Colonic mucosa (tissue), 4 donors: ENCODE results near the gene RNF215. TPM values are rescaled to one million over a fixed set of nuclear protein-coding genes. Genes with fewer than 3 reads are reported as not detected.

Source experiments
- DNase-seq: peaks from one replicate; pipeline ENCODE4 v3.0.0-alpha.2; 2020
- H3K27ac ChIP-seq: fragments of 200-600 bp; one replicate; pipeline ENCODE4 v1.8.0; 2021
- H3K27me3 ChIP-seq: fragments of 200-600 bp; one replicate; pipeline ENCODE4 v1.8.0; 2021
- H3K36me3 ChIP-seq: fragments of 200-600 bp; one replicate; pipeline ENCODE4 v1.8.0; 2021
- H3K4me1 ChIP-seq: fragments of 200-600 bp; one replicate; pipeline ENCODE4 v1.8.0; 2021; ENCODE audit warnings: mild to moderate bottlenecking
- H3K4me3 ChIP-seq: fragments of 200-600 bp; one replicate; pipeline ENCODE4 v1.8.0; 2021
- H3K9ac ChIP-seq, 2 donors: one replicate each; pipeline ENCODE4 v1.7.0; 2013; ENCODE audit warnings: control low read depth in 2 of 2, low read depth in 2 of 2, low read length in 2 of 2
- H3K9me3 ChIP-seq: fragments of 200-600 bp; one replicate; pipeline ENCODE4 v1.8.0; 2021
- CTCF ChIP-seq: fragments of 200-600 bp; IDR thresholded peaks from one replicate; pipeline ENCODE4 v1.8.0; 2022; ENCODE audit warnings: antibody characterized with exemption, mild to moderate bottlenecking
- intact Hi-C: fragments of 100-400 bp; cut with DNase I; formaldehyde crosslinking; loops from one replicate; pipeline ENCODE4 v1.14.1; 2022
- total RNA-seq, 2 donors: library from RNA; stranded (reverse); fragmentation: NEBNext Ultra II Directional in 1 of 2; extraction: Animal tissue kit (Norgen Biotek cat#: 25700) in 1 of 2; gene quantifications; one replicate each; pipeline ENCODE4 v1.2.1, GENCODE V29; 2021
- donor health status: healthy.
- donor health status: DM: no; HTN: no; CAD: no.
- donor health status: DM: no; HTN: no; CAD: no.

Gene RNF215
- total RNA-seq, 2 donors from 2014 or later: 5.8 to 9.4 TPM

GRCh38 chr22:30375312-30375849 lies 11.8 kb downstream of the RNF215 start:
- Histone ChIP-seq H3K27me3 (no peaks in the 10 kb centered on the region), H3K36me3 (no peaks in the 10 kb centered on the region), H3K4me1 (no peaks in the 10 kb centered on the region), H3K9me3 (no peaks in the 10 kb centered on the region), H3K4me3 (no peak overlapping the region), H3K27ac (no peak overlapping the region), H3K9ac (no peak overlapping the region)
- intact Hi-C loops: no loop called here
- TF ChIP-seq CTCF: no peak
- DNase-seq: no peak

GRCh38 chr22:30373331-30374325 lies 13.6 kb downstream of the RNF215 start:
- Histone ChIP-seq H3K36me3 (no peaks in the 10 kb centered on the region), H3K27me3 (no peaks in the 10 kb centered on the region), H3K4me3 (no peak overlapping the region), H3K9ac (no peak overlapping the region), H3K27ac (no peak overlapping the region), H3K9me3 (no peaks in the 10 kb centered on the region), H3K4me1 (no peaks in the 10 kb centered on the region)
- TF ChIP-seq CTCF: no peak
- DNase-seq: no peak
- intact Hi-C loops: no loop called here

- intact Hi-C loops: no loop called here
- DNase-seq: no peak
- Histone ChIP-seq H3K27ac (no peak overlapping the region), H3K4me1 (no peaks in the 10 kb centered on the region), H3K36me3 (no peaks in the 10 kb centered on the region), H3K9me3 (no peaks in the 10 kb centered on the region), H3K9ac (no peak overlapping the region), H3K27me3 (no peaks in the 10 kb centered on the region), H3K4me3 (no peak overlapping the region)
- no peak for TF ChIP-seq CTCF
Measured at GRCh38 chr22:30372915-30373314, 14.3 kb downstream of the RNF215 start.

- no peak for DNase-seq
- no peaks in the 10 kb centered on the region for H3K36me3 ChIP-seq
- H3K27ac ChIP-seq: no peak overlapping the region
- no peak overlapping the region for H3K4me3 ChIP-seq
- no peaks in the 10 kb centered on the region for H3K4me1 ChIP-seq
- intact Hi-C loops: no loop called here
- H3K9ac ChIP-seq: no peak overlapping the region
- H3K27me3 ChIP-seq: no peaks in the 10 kb centered on the region
- H3K9me3 ChIP-seq: no peaks in the 10 kb centered on the region
- no peak for TF ChIP-seq CTCF
Measured at GRCh38 chr22:30371981-30372380, 15.2 kb downstream of the RNF215 start.

GRCh38 chr22:30371321-30371720 lies 15.9 kb downstream of the RNF215 start:
- TF ChIP-seq CTCF: no peak
- DNase-seq: no peak
- H3K4me1 ChIP-seq: no peaks in the 10 kb centered on the region

More at GRCh38 chr22:30371321-30371720, 15.9 kb downstream of the RNF215 start:
- Histone ChIP-seq H3K36me3 (no peaks in the 10 kb centered on the region), H3K27ac (no peak overlapping the region), H3K9ac (no peak overlapping the region), H3K4me3 (no peak overlapping the region), H3K9me3 (no peaks in the 10 kb centered on the region), H3K27me3 (no peaks in the 10 kb centered on the region)
- intact Hi-C loops: no loop called here
